IPS-18c (cell line): ENCODE data around the gene LY6G6D.

Experiments
- H3K4me3 ChIP-seq: 2 replicates; pipeline ENCODE4 v1.7.0; 2013; ENCODE audit warnings: low read depth, mild to moderate bottlenecking, low read length, moderate library complexity; ENCODE audit not compliant: insufficient read depth
- H3K9me3 ChIP-seq: one replicate; pipeline ENCODE4 v1.6.1; 2013; ENCODE audit warnings: mild to moderate bottlenecking, low read length, moderate library complexity; ENCODE audit not compliant: control insufficient read depth, insufficient read depth

The LY6G6D gene

GRCh38 chr6:31765910-31766794 is 51.0 kb downstream of the LY6G6D start:
- Histone ChIP-seq H3K4me3 (no peak overlapping the region; the same call in 1 of the 2 replicates), H3K9me3 (no peaks in the 10 kb centered on the region)

- Histone ChIP-seq H3K4me3 (no peak overlapping the region), H3K9me3 (no peaks in the 10 kb centered on the region)
These were observed 52.0 kb downstream of the LY6G6D start for GRCh38 chr6:31767096-31767645.
